WTC11 (cell line): ENCODE measurements around the gene PCDHGA4. TPM values are rescaled to one million over a fixed set of nuclear protein-coding genes. Genes with fewer than 3 reads are reported as not detected.
"Not testable (repeated sequence)": the region's sequence is repeated elsewhere in the genome, so short reads cannot be mapped to it uniquely, and the experiment has no call there.

ENCODE experiments used
- ATAC-seq: fragments of 200-7000 bp; cut with Tn5 transposase; 2 replicates; pipeline ENCODE4 v1.10.0; 2021; ENCODE audit warnings: mild to moderate bottlenecking, moderate library complexity
- CTCF ChIA-PET: fragments of 300-600 bp; sonication (Branson Sonifier 250); formaldehyde crosslinking; loops from one replicate; lab custom pipeline; 2021; ENCODE audit warnings: antibody characterized with exemption; lab: Charles Lee
- POLR2A ChIA-PET: fragments of 350-600 bp; sonication (Branson Sonifier 250); formaldehyde crosslinking; loops from one replicate; lab custom pipeline; 2021; ENCODE audit warnings: antibody characterized with exemption; lab: Charles Lee
- DNase-seq: peaks from one replicate; pipeline ENCODE4 v3.0.0; 2021; ENCODE audit warnings: low spot score
- H3K27ac Mint-ChIP-seq: 2 replicates; pipeline ENCODE4 v1.8.0; 2021; ENCODE audit warnings: mixed read lengths
- H3K27me3 Mint-ChIP-seq: 2 replicates; pipeline ENCODE4 v1.8.0; 2021; ENCODE audit warnings: low read depth, mild to moderate bottlenecking, moderate library complexity, mixed read lengths
- H3K36me3 Mint-ChIP-seq: 2 replicates; pipeline ENCODE4 v1.8.0; 2021; ENCODE audit warnings: mixed read lengths
- H3K4me1 Mint-ChIP-seq: 2 replicates; pipeline ENCODE4 v1.8.0; 2022; ENCODE audit warnings: mixed read lengths
- H3K4me3 Mint-ChIP-seq: 2 replicates; pipeline ENCODE4 v1.8.0; 2021; ENCODE audit warnings: mild to moderate bottlenecking, moderate library complexity, mixed read lengths
- H3K9me3 Mint-ChIP-seq: 2 replicates; pipeline ENCODE4 v1.8.0; 2021; ENCODE audit warnings: mixed read lengths
- AR ChIP-seq: fragments of 250-450 bp; sonication (Bioruptor Pico); IDR thresholded peaks from 2 replicates; pipeline ENCODE4 v1.9.0; 2021; ENCODE audit warnings: mild to moderate bottlenecking
- ATF3 ChIP-seq: sonication (generic); formaldehyde crosslinking; conservative IDR thresholded peaks from 2 replicates; pipeline ENCODE4 v1.8.1; 2022; ENCODE audit warnings: mild to moderate bottlenecking, missing genetic modification reagents
- E2F4 ChIP-seq: sonication (generic); formaldehyde crosslinking; IDR thresholded peaks from 2 replicates; pipeline ENCODE4 v1.8.1; 2022; ENCODE audit warnings: low read depth, mild to moderate bottlenecking, moderate library complexity, missing genetic modification reagents, borderline replicate concordance
- FOXJ3 ChIP-seq: sonication (generic); formaldehyde crosslinking; IDR thresholded peaks from 2 replicates; pipeline ENCODE4 v1.9.0; 2021; ENCODE audit warnings: missing genetic modification reagents, mild to moderate bottlenecking, borderline replicate concordance
- GABPB1 ChIP-seq: sonication (generic); formaldehyde crosslinking; IDR thresholded peaks from 2 replicates; pipeline ENCODE4 v1.8.1; 2023; ENCODE audit warnings: mild to moderate bottlenecking, missing genetic modification reagents
- GRHL2 ChIP-seq: fragments of 250-450 bp; sonication (Bioruptor Pico); IDR thresholded peaks from 2 replicates; pipeline ENCODE4 v1.8.0; 2022; ENCODE audit warnings: mild to moderate bottlenecking, moderate library complexity; ENCODE audit not compliant: insufficient replicate concordance, severe bottlenecking
- HMGA2 ChIP-seq: fragments of 250-450 bp; sonication (Bioruptor Pico); IDR thresholded peaks from 2 replicates; pipeline ENCODE4 v1.4.0; 2021; ENCODE audit warnings: mild to moderate bottlenecking, moderate library complexity
- JUN ChIP-seq: sonication (generic); formaldehyde crosslinking; IDR thresholded peaks from 2 replicates; pipeline ENCODE4 v1.8.0; 2023; ENCODE audit warnings: mild to moderate bottlenecking, missing genetic modification reagents
- MYBL2 ChIP-seq: sonication (generic); formaldehyde crosslinking; IDR thresholded peaks from 2 replicates; pipeline ENCODE4 v1.8.1; 2023; ENCODE audit warnings: mild to moderate bottlenecking, moderate library complexity, missing genetic modification reagents
- OVOL2 ChIP-seq: fragments of 250-450 bp; sonication (Bioruptor Pico); IDR thresholded peaks from 2 replicates; pipeline ENCODE4 v1.9.0; 2021; ENCODE audit warnings: mild to moderate bottlenecking, borderline replicate concordance
- RELA ChIP-seq: sonication (generic); formaldehyde crosslinking; IDR thresholded peaks from 2 replicates; pipeline ENCODE4 v1.8.1; 2022; ENCODE audit warnings: missing genetic modification reagents, mild to moderate bottlenecking, borderline replicate concordance
- SMAD4 ChIP-seq: sonication (generic); formaldehyde crosslinking; IDR thresholded peaks from 2 replicates; pipeline ENCODE4 v1.8.0; 2022; ENCODE audit warnings: mild to moderate bottlenecking, missing genetic modification reagents
- SP1 ChIP-seq: sonication (generic); formaldehyde crosslinking; conservative IDR thresholded peaks from 2 replicates; pipeline ENCODE4 v1.8.1; 2022; ENCODE audit warnings: missing genetic modification reagents
- TEAD4 ChIP-seq: sonication (generic); formaldehyde crosslinking; IDR thresholded peaks from 2 replicates; pipeline ENCODE4 v1.8.0; 2022; ENCODE audit warnings: mild to moderate bottlenecking, missing genetic modification reagents
- ZBTB43 ChIP-seq: sonication (generic); formaldehyde crosslinking; IDR thresholded peaks from 2 replicates; pipeline ENCODE4 v1.8.1; 2023; ENCODE audit warnings: mild to moderate bottlenecking, missing genetic modification reagents
- ZNF423 ChIP-seq: fragments of 250-450 bp; sonication (Bioruptor Pico); IDR thresholded peaks from 2 replicates; pipeline ENCODE4 v2.1.2; 2022; ENCODE audit warnings: mild to moderate bottlenecking, moderate library complexity
- ZSCAN18 ChIP-seq: fragments of 250-450 bp; sonication (Bioruptor Pico); IDR thresholded peaks from 2 replicates; pipeline ENCODE4 v2.1.2; 2022; ENCODE audit warnings: mild to moderate bottlenecking, moderate library complexity
- total RNA-seq: library from RNA; stranded (reverse); gene quantifications from 3 replicates; pipeline ENCODE4 v1.2.3, GENCODE V29; 2021

Gene PCDHGA4
- total RNA-seq, 1 experiment from 2014 or later, result 3.5 TPM

- H3K27ac Mint-ChIP-seq, POLR2A ChIA-PET, H3K4me1 Mint-ChIP-seq: not testable (repeated sequence)
- Mint-ChIP-seq H3K9me3 (peaks cover 69% of the 10 kb centered on the region), H3K4me3 (peak within 1 kb of the TSS; percentile 81), H3K36me3 (peaks cover 63% of the 10 kb centered on the region), H3K27me3 (peaks cover 37% of the 10 kb centered on the region)
- peak; percentile 96 for ATAC-seq
- peak; percentile 80 for DNase-seq
- CTCF ChIA-PET, result interaction anchor here (0.6 to 3.0 kb wide), 43 partner anchors 9 to 665 kb away, joined by 3 to 24 read pairs (median 5); partner anchors contain the start of genes PCDHB14, PCDHB15, PCDHB16 and PCDHB4
Observed at GRCh38 chr5:141387557-141388311, 32.9 kb downstream of the PCDHGA4 start, which contains the start of gene PCDHGB4. Gene PCDHGB4 (plus strand): TSS chr5:141387698. CDS start chr5:141387885, 187 bp downstream.

- peaks cover 30% of the 10 kb centered on the region for H3K27me3 Mint-ChIP-seq
- DNase-seq (no peak), ATAC-seq (no peak)
- ChIA-PET CTCF (interaction anchor here (1.5 to 3.0 kb wide), 9 partner anchors 12 to 175 kb away, joined by 3 to 24 read pairs (median 11); partner anchors contain the start of genes PCDHB14, PCDHGA11, PCDHGA6 and PCDHGB1), POLR2A (no interaction called here)
- H3K27ac Mint-ChIP-seq, result no peak overlapping the region
- H3K9me3 Mint-ChIP-seq, result peaks cover 67% of the 10 kb centered on the region
- H3K4me3 Mint-ChIP-seq, result peak overlapping the region; percentile 81; the same call in 1 of the 2 replicates
- 0 out of 2 replicates have a peak, but pooled peaks cover 3% of the 10 kb centered on the region for H3K4me1 Mint-ChIP-seq
- peaks cover 63% of the 10 kb centered on the region for H3K36me3 Mint-ChIP-seq
- TF ChIP-seq FOXJ3 (CRISPR knock-in tag) (no peak), ZSCAN18 (CRISPR knock-in tag) (no peak), ZNF423 (CRISPR knock-in tag) (no peak), JUN (CRISPR knock-in tag) (no peak), MYBL2 (CRISPR knock-in tag) (no peak), SP1 (CRISPR knock-in tag) (no peak), SMAD4 (CRISPR knock-in tag) (no peak), OVOL2 (no peak), GRHL2 (CRISPR knock-in tag) (no peak), AR (CRISPR knock-in tag) (no peak), HMGA2 (CRISPR knock-in tag) (no peak), RELA (CRISPR knock-in tag) (no peak), ZBTB43 (CRISPR knock-in tag) (no peak), ATF3 (CRISPR knock-in tag) (no peak), GABPB1 (CRISPR knock-in tag) (no peak), E2F4 (CRISPR knock-in tag) (no peak), TEAD4 (no peak)
Observed at GRCh38 chr5:141388661-141389060, 33.8 kb downstream of the PCDHGA4 start.
